Measurements from ENCODE around the gene LRIG2. TPM values are rescaled to one million over a fixed set of nuclear protein-coding genes. Genes with fewer than 3 reads are reported as not detected.

The LRIG2 gene
- total RNA-seq, 1 experiment from 2014 or later, result 23.2 TPM

DNA sequence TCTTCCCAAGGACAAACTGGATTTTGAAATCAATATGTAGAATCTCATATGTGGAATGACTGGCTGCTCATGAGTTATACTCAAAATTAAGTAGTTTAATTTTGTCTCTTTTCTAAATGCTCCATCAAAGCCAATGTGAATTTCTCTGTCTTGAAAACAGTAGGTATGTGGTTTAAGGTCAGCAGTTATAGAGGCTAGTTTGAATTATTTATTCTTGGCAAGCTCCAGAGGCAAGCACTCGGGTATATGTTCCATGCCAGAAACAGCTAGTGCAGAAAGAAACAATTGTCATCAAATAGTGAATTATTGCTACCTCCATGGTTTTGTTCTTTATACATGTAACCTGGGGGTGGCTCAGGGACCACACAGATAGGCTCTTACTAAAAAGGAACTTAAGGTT is 63.5 kb downstream of the LRIG2 start:
- Histone ChIP-seq H4K8ac (replicated peaks; ENCODE audit: insufficient read length, low read depth, low read length) (no peak overlapping the region), H3K27ac (ENCODE audit: insufficient read length, low read depth, low read length) (no peak overlapping the region), H3K79me2 (ENCODE audit: insufficient read depth, low read length) (no peaks in the 10 kb centered on the region), H3T11ph (ENCODE audit: low read length) (no peak overlapping the region), H2BK120ac (ENCODE audit: low read depth, low read length, poor library complexity, severe bottlenecking) (no peak overlapping the region), H4K5ac (ENCODE audit: insufficient read length, low read depth, low read length) (no peak overlapping the region), H4K91ac (ENCODE audit: insufficient read length, low read depth, low read length) (no peak overlapping the region), H4K20me1 (ENCODE audit: control insufficient read depth, insufficient read depth, insufficient read length) (no peaks in the 10 kb centered on the region), H2AK5ac (ENCODE audit: insufficient read length, low read length) (no peak overlapping the region), H2BK15ac (ENCODE audit: low read depth, low read length) (no peak overlapping the region), H3K9ac (ENCODE audit: extremely low read depth, insufficient read length, low read length) (no peak overlapping the region), H2AFZ (ENCODE audit: low read length) (no peak overlapping the region), H3K23me2 (ENCODE audit: insufficient read length, low read depth, low read length, poor library complexity, severe bottlenecking) (no peaks in the 10 kb centered on the region), H3K14ac (ENCODE audit: insufficient read depth, low read length) (no peak overlapping the region), H2BK5ac (ENCODE audit: insufficient read length, low read length) (no peak overlapping the region), H3K79me1 (ENCODE audit: insufficient read depth, low read depth, low read length, poor library complexity, severe bottlenecking) (no peaks in the 10 kb centered on the region), H3K4me1 (ENCODE audit: insufficient read depth, low read length) (no peaks in the 10 kb centered on the region), H3K4me2 (ENCODE audit: insufficient read depth, insufficient read length, low read length) (no peak overlapping the region), H2BK12ac (ENCODE audit: insufficient read length, low read depth, low read length) (no peak overlapping the region), H3K4ac (ENCODE audit: low read depth, low read length) (no peak overlapping the region), H3K18ac (ENCODE audit: insufficient read length, low read depth, low read length) (no peak overlapping the region), H3K23ac (ENCODE audit: insufficient read length, low read depth, low read length) (no peak overlapping the region), H2BK20ac (ENCODE audit: low read depth, low read length, poor library complexity, severe bottlenecking) (no peak overlapping the region), H3K56ac (ENCODE audit: insufficient read length, low read depth, low read length) (no peak overlapping the region), H3K9me3 (ENCODE audit: control insufficient read depth, low read depth, low read length) (no peaks in the 10 kb centered on the region), H3K27me3 (ENCODE audit: insufficient read depth, low read length) (no peaks in the 10 kb centered on the region)
- Mint-ChIP-seq H3K4me1 (peaks cover 7% of the 10 kb centered on the region in 2 experiments; a peak in 3 of 4 replicates), H3K27ac (no peak overlapping the region), H3K9me3 (no peaks in the 10 kb centered on the region; a peak in 1 of 5 replicates), H3K36me3 (ENCODE audit: insufficient read depth in 1 of 3, low read depth in 3 of 3) (peaks cover 0 to 12% (median 1%) of the 10 kb centered on the region in 3 experiments; a peak in 4 of 7 replicates), H3K27me3 (ENCODE audit: low read depth) (no peaks in the 10 kb centered on the region; the same call in 1 of the 2 replicates), H3K4me3 (no peak overlapping the region)
- TF ChIP-seq, protein P1, sequence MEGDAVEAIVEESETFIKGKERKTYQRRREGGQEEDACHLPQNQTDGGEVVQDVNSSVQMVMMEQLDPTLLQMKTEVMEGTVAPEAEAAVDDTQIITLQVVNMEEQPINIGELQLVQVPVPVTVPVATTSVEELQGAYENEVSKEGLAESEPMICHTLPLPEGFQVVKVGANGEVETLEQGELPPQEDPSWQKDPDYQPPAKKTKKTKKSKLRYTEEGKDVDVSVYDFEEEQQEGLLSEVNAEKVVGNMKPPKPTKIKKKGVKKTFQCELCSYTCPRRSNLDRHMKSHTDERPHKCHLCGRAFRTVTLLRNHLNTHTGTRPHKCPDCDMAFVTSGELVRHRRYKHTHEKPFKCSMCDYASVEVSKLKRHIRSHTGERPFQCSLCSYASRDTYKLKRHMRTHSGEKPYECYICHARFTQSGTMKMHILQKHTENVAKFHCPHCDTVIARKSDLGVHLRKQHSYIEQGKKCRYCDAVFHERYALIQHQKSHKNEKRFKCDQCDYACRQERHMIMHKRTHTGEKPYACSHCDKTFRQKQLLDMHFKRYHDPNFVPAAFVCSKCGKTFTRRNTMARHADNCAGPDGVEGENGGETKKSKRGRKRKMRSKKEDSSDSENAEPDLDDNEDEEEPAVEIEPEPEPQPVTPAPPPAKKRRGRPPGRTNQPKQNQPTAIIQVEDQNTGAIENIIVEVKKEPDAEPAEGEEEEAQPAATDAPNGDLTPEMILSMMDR (conservative IDR thresholded peaks at IDR 0.05), result no peak
- WGBS (ENCODE audit: extremely low coverage, insufficient read length, low lambda C conversion rate), result no CpG with 5 or more reads among the region's 1 CpG
- DNase-seq, result no peak
